ENCODE measurements around the gene FLRT2.

The FLRT2 gene

GRCh38 chr14:85529803-85530574 lies at the start of gene FLRT2:
Gene FLRT2, plus strand, starts transcription at chr14:85530144. Its CDS starts 91,371 bp downstream, at chr14:85621515.
- no peak for DNase-seq (ENCODE audit: low spot score)

GRCh38 chr14:85481471-85481870 lies 48.5 kb upstream of the FLRT2 start:
- DNase-seq (ENCODE audit: low spot score): no peak

- DNase-seq (ENCODE audit: low spot score): no peak
Measured at GRCh38 chr14:85482552-85482951, 47.4 kb upstream of the FLRT2 start.

GRCh38 chr14:85483037-85483436 lies 46.9 kb upstream of the FLRT2 start:
- DNase-seq (ENCODE audit: low spot score): no peak

- no peak for DNase-seq (ENCODE audit: low spot score)
Measured at GRCh38 chr14:85483652-85484051, 46.3 kb upstream of the FLRT2 start.

- DNase-seq (ENCODE audit: low spot score): no peak
Measured at GRCh38 chr14:85487215-85487614, 42.7 kb upstream of the FLRT2 start.

- DNase-seq (ENCODE audit: low spot score): no peak
Measured at GRCh38 chr14:85501751-85502150, 28.2 kb upstream of the FLRT2 start.

GRCh38 chr14:85508863-85509262 lies 21.1 kb upstream of the FLRT2 start:
- DNase-seq (ENCODE audit: low spot score): no peak

GRCh38 chr14:85512451-85512850 lies 17.5 kb upstream of the FLRT2 start:
- DNase-seq (ENCODE audit: low spot score): no peak

GRCh38 chr14:85514487-85514886 lies 15.5 kb upstream of the FLRT2 start:
- no peak for DNase-seq (ENCODE audit: low spot score)

GRCh38 chr14:85516239-85517113 lies 13.5 kb upstream of the FLRT2 start:
- no peak for DNase-seq (ENCODE audit: low spot score)

- no peak for DNase-seq (ENCODE audit: low spot score)
Measured at GRCh38 chr14:85517114-85517688, 12.7 kb upstream of the FLRT2 start.

GRCh38 chr14:85519661-85520305 lies 10.2 kb upstream of the FLRT2 start:
- no peak for DNase-seq (ENCODE audit: low spot score)

- DNase-seq (ENCODE audit: low spot score): no peak
Measured at GRCh38 chr14:85520581-85520980, 9.4 kb upstream of the FLRT2 start.

GRCh38 chr14:85523624-85524023 lies 6.3 kb upstream of the FLRT2 start:
- no peak for DNase-seq (ENCODE audit: low spot score)

GRCh38 chr14:85527006-85527405 lies 2.9 kb upstream of the FLRT2 start:
- no peak for DNase-seq (ENCODE audit: low spot score)

- DNase-seq (ENCODE audit: low spot score): no peak
Measured at GRCh38 chr14:85527445-85528035, 2.4 kb upstream of the FLRT2 start.

- DNase-seq (ENCODE audit: low spot score): no peak
Measured at GRCh38 chr14:85528080-85528896, 1.7 kb upstream of the FLRT2 start.

- no peak for DNase-seq (ENCODE audit: low spot score)
Measured at GRCh38 chr14:85528897-85529631, 880 bp upstream of the FLRT2 start.

GRCh38 chr14:85530626-85531025 lies 682 bp downstream of the FLRT2 start:
- DNase-seq (ENCODE audit: low spot score): no peak

Data from hematopoietic multipotent progenitor cell treated with erythropoietin and hydrocortisone succinate and interleukin-3 and kit ligand, for 15 days (in vitro differentiated cells).